ENCODE results near the gene RFESD.

DNA sequence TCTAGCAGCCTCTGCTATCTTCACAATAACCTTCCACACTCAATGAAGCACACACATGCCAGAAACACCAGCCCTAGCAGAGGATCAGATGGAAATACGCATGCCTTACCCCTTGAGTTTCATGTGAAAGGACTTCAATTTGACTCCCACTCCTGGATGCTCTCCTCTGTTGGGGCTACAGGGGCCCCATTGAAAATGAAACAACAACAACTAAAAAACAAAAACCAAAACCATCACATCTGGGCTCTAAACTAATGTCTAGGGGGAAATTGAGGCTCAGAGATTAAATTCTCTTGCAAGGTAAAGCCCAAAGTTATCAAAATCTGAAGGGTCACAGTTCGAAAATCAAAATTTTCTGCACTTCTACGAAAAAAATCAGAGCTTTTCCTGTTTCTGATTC, 7.9 kb upstream of the RFESD start:
- TF ChIP-seq, protein P1, sequence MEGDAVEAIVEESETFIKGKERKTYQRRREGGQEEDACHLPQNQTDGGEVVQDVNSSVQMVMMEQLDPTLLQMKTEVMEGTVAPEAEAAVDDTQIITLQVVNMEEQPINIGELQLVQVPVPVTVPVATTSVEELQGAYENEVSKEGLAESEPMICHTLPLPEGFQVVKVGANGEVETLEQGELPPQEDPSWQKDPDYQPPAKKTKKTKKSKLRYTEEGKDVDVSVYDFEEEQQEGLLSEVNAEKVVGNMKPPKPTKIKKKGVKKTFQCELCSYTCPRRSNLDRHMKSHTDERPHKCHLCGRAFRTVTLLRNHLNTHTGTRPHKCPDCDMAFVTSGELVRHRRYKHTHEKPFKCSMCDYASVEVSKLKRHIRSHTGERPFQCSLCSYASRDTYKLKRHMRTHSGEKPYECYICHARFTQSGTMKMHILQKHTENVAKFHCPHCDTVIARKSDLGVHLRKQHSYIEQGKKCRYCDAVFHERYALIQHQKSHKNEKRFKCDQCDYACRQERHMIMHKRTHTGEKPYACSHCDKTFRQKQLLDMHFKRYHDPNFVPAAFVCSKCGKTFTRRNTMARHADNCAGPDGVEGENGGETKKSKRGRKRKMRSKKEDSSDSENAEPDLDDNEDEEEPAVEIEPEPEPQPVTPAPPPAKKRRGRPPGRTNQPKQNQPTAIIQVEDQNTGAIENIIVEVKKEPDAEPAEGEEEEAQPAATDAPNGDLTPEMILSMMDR (IDR thresholded peaks at IDR 0.05): no peak
- TF ChIP-seq, protein P2, sequence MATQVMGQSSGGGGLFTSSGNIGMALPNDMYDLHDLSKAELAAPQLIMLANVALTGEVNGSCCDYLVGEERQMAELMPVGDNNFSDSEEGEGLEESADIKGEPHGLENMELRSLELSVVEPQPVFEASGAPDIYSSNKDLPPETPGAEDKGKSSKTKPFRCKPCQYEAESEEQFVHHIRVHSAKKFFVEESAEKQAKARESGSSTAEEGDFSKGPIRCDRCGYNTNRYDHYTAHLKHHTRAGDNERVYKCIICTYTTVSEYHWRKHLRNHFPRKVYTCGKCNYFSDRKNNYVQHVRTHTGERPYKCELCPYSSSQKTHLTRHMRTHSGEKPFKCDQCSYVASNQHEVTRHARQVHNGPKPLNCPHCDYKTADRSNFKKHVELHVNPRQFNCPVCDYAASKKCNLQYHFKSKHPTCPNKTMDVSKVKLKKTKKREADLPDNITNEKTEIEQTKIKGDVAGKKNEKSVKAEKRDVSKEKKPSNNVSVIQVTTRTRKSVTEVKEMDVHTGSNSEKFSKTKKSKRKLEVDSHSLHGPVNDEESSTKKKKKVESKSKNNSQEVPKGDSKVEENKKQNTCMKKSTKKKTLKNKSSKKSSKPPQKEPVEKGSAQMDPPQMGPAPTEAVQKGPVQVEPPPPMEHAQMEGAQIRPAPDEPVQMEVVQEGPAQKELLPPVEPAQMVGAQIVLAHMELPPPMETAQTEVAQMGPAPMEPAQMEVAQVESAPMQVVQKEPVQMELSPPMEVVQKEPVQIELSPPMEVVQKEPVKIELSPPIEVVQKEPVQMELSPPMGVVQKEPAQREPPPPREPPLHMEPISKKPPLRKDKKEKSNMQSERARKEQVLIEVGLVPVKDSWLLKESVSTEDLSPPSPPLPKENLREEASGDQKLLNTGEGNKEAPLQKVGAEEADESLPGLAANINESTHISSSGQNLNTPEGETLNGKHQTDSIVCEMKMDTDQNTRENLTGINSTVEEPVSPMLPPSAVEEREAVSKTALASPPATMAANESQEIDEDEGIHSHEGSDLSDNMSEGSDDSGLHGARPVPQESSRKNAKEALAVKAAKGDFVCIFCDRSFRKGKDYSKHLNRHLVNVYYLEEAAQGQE (IDR thresholded peaks at IDR 0.05; ENCODE audit: insufficient read depth in 1 of 2, low read depth in 2 of 2, low read length in 1 of 2): no peak
- TF ChIP-seq POLR2AphosphoS5 (IDR thresholded peaks at IDR 0.05; ENCODE audit: low read depth, low read length) (no peak), TCF7L2 (IDR thresholded peaks at IDR 0.05; ENCODE audit: low read depth, low read length) (no peak), SIN3A (IDR thresholded peaks at IDR 0.05; ENCODE audit: borderline replicate concordance, insufficient read depth, low read depth, low read length) (no peak)

Measured in Panc1 (cell line).